RPMI7951 (cell line): ENCODE data around the gene SEPTIN8. TPM values are rescaled to one million over a fixed set of nuclear protein-coding genes. Genes with fewer than 3 reads are reported as not detected.

Experiments used
- DNase-seq: peaks from one replicate; pipeline ENCODE4 v3.0.0-alpha.2; 2012; ENCODE audit warnings: low read depth
- total RNA-seq: library from RNA; depleted of rRNA; stranded (reverse); fragments of >200 nt; shearing (Covaris generic); gene quantifications from 2 replicates; pipeline ENCODE4 v1.2.3, GENCODE V29; 2014

The SEPTIN8 gene
- total RNA-seq, 1 experiment from 2014 or later: 44.8 TPM

DNA sequence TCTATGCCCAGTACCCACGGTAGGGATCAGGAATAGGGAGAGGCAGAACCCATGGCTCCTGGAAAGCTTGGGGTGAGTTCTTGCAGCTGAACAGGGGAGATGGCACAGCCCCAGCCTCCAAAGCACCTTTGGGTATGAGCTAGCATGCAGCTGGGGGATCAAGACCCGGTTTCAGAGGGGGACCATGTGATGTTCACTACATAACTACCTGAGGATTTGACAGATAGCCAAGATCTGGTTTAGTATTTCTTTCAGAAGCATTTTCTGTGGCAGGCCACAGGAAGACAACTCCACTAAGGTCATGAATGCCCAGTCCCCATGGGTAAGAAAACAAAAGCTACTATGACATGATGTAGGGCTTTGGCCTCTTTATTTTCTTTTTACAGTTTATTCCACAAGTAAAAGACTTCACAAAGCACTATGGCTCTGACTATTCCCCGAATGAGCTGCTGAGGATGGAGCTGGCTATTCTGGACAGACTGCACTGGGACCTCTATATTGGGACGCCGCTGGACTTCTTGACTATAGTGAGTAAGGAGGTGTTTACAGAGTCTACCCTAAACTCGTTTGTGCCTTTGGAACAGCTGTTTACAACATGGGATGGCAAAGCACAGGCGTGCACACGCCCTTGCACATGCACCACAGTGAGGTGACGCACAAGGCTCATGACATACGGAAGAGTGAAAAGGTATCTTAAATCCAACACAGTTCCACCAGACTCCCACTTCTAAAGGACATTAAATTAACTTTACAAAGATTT, 26.4 kb downstream of the SEPTIN8 start:
- no peak for DNase-seq

DNA sequence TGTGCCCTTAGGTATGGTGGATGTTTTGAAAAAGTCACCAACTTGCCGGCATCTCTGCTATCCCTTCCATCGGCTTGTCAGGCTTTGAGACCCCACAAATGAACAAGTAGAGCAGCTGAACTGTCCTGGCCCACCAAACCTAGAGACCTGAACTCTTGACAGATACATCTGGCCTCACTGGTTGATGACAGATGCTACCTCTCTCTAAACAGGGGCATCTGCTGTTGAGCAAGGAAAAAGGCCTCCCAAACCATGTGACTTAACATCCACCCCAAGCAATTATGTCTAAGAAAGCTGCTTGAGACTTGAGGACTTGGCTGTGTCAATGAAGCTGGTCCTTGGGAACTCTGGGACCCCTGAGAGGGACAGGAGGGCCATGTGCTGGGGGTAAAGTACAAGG, 27.5 kb downstream of the SEPTIN8 start:
- no peak for DNase-seq

DNA sequence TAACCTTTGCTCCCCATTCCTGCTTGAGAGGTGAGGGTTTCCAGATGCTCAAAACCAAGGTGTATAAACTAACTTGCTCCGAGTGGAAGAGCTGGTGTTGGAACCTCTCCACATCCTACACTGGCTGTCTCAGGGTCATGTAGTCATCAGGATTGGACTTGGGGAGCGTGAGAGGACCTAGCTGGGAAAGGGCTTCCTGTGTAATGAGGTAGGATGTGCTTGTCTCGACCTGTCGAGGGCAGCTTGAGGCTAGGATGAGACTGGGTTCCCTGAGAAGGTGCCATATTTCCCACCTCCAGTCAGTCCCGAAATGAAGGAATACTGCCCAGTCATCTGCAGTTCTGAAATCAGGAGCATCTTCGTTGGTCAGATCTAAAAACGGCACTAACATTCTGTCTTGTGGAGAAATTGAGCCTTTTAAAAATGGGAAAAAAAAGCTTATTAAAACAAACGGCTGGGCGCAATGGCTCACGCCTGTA, 28.5 kb downstream of the SEPTIN8 start:
- no peak for DNase-seq

DNA sequence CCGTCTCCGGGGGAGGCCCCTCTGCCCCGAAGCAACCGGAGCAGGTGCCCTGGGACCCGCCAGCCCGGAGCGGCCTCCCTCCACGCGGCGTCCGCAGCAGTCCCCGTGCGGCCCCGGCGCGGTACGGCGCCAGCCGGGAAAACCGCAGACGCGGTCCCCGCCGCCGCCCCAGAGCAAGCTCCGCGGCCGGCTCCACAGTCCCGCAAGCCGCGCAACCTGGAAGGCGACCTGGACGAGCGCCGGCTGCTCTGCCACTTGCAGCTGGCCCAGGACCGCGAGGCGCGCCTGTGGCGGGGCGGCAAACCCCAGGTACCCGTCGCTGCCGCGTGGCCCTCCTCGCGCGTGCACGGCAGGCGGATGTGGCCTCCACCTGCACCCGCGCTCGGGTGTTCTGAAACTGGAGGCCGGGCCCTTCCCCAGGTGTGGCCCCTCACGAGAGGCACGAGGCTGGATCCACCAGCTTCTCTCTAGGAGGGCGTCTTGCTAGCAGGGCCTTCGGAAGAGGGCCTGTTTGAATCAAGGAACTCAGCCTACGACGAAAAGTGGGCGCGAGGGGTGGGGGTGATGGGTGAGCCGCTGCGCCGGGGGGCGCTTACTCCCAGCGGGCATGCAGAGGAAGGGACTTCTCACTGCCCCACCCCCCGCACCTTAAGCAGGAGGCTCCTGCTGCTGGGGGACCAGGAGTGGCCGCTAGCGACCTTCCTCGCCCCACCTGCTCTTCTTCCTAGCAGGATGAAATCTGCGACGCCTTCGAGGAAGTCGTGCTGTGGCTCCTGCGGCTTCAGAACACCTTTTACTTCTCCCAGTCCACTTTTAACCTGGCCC, 29.2 kb downstream of the SEPTIN8 start:
- no peak for DNase-seq

DNA sequence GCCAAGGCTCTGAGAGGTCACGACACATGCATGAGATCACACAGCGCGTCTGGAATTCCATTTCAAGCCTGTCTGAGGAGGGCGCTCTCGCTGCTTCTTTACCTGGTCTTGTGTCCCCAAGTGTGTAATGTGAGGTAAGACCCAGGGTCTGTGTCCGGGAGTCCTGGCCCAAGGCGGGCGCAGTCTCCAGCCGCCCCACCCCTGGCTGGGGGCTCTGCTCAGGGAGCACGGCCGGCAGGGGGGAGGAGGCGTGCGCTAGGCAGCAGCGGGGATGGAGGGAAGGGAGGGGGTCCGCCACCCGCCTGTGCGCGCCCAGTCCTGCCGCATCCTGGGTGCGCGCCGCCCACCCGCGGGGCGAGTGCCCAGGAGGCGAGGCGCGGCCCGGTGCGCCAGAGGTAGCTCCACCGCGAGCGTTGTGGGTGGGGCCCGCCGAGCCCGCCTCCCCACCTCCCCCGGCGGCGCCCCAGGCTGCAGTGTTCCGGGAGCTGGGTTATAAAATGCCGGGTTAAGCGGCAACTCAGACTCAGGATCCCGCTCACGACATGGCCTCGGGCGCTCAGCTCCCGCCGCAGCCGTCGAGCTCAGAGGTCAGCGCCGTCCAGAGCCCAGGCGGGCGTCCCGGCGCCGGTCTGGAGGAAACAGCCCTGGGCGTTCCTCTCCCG, 30.0 kb downstream of the SEPTIN8 start, which contains the start of gene CCNI2:
Gene CCNI2 (plus strand): TSS at position 473 of the 662 bp plus-strand sequence. CDS start 70 bp downstream, at position 543.
- peak; percentile 6 for DNase-seq

DNA sequence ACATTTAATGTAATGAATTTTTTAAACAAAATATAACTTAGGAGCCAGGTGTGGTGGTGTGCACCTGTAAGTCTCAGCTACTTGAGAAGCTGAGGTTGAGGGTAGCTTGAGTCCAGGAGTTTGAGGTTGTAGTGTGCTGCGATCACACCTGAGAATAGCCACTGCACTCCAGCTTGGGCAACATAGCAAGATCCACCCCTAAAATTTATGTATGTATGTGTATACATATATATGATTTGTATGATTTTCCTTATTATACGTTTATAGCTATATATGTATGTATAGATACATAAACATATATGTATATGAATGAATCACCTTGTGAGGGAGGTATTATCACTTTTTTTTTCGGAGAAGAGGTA, 30.5 kb downstream of the SEPTIN8 start:
- DNase-seq: no peak

DNA sequence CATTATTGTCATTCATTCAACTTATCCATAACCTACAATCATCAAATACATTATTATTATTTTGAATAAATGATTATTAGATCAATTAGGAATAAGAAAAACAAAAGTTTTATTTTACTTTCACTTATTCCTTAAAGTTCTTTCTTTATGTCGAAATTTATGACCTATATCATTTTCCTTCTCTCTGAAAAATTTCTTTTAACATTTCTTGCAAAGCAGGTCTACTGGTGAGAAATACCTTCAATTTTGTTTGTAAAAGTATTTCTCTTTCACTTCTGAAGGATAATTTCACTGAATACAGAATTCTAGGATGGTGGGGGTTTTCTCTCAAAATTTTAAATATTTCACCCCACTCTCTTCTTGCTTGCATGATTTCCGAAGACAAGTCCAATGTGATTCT, 32.4 kb downstream of the SEPTIN8 start:
- DNase-seq: no peak

DNA sequence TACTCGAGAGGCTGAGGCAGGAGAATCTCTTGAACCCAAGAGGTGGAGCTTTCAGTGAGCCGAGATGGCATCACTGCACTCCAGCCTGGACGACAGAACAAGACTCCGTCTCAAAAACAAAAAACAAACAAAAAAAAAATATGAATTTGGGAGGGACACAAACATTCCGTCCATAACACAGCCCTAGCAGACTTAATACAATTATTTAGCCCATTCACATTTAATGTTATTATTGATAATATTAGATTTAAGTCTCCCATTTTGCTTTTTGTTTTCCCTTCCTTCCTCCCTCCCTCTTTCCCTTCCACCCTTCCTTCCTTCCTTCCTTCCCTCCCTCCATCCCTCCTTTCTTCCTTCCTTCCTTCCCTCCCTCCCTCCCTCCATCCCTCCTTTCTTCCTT, 34.4 kb downstream of the SEPTIN8 start:
- DNase-seq: no peak

DNA sequence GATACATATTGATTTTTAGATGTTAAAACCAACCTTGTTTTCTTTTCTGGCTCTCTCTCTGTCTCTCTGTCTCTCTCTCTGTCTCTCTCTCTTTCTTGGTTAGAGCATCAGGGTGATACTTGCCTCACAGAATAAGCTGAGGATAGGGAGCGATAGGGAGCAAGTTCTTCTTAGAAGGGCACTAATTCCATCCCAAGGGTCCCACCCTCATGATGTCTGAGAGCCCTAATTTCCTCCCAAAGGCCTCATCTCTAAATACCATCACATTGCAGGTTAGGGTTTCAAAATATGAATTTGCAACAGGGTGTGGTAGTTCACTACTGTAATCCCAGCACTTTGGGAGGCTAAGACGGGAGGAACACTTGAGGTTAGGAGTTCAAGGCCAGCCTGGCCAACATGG, 34.9 kb downstream of the SEPTIN8 start:
- no peak for DNase-seq

DNA sequence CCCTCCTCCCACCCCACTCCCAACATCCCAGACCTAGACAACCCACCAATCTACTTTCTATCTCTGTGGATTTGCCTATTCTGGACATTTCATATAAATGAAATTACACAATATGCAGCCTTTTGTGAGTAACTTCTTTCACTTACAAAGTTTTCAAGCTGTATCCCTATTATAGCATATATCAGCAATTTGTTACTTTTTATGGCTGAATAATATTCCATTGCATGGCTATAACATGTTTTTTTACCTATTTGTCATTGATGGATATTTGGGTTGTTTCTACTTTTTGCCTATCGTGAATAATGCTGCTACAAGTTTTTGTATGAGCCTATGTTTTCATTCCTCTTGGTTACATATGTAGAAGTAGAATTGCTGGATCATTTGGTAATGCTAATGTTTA, 37.8 kb downstream of the SEPTIN8 start:
- DNase-seq: no peak

DNA sequence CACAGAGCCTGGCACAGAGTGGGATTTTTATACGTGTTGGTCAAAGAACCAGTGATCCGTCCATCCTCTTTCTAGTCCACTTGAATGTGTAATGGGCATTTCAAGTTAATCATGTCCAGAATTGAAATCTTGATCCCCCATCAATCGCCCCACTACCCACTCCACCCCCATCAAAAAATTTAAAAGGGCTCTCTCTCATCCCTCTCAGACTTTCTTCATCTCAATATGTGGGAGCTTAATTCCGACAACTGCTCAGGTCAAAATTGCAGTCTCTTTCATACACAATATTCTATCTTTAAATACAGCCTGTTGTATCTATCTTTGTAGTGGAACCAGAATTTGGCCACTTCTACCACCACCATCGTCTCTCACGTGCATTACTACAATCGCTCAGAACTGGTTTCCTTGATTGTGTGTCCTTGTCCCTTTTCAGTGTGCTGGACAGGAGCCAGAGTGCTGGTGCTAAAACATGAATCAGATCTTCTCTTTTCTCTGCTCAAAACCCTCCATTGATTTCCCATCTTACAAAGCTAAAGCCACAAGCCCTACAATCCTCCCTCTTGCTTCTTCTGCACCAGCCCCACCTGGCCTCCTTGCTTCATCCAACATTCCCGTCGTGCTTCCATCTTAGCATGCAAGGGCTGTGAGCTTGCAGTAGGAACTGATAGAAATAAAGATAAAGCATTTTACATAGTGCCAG, 38.9 kb downstream of the SEPTIN8 start:
- peak; percentile 10 for DNase-seq

DNA sequence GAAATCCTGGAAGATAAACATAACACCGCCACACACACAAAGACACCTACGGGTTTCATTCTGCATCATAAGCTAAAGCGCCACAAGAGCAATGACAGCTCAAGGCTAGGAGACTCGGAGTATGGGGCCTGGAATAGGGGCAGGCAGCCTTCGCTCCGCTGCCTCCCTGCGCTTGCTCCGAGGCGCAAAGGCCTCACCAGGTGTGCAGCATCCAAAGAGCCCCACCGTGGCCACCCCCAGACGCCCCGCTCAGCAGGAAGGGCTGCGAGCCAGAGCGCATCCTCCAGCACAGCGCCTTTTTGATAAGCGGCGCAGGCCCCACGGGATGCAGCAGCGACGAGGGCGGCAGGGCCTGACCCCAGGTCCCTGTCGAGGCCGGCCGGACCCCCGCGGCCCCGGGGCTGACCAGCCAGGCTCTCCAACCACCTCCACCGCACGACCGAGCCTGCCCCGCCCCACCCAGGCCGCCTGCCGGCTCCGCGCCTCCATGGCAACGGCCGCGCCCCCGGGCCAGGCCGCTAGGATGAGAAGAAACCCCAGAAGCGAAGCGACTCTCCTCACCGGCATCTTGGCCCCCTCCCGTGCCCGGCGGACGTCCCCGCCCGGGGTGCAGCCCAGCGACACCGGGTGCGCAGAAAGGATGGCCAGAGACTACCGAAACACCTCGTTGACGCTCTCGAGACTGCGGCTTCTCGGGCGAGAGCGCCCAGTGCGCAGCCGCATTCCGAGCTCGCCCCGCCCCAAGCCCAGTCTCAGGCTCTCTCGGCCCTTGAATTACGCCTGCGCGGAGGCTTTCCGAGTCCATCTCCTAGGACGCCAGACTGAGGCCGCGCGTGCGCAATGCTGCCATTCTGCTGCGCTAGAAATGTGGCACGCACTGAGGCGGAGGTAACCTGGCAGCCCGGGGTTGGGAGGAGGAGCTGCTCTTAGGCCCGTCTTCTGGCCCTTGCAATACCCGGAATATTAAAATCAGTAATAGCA, 39.9 kb downstream of the SEPTIN8 start, which contains the start of gene KIF3A:
Gene KIF3A (minus strand): TSS at position 694 of the 981 bp plus-strand sequence. CDS start 127 bp downstream, at position 567.
- DNase-seq: peak; percentile 93

DNA sequence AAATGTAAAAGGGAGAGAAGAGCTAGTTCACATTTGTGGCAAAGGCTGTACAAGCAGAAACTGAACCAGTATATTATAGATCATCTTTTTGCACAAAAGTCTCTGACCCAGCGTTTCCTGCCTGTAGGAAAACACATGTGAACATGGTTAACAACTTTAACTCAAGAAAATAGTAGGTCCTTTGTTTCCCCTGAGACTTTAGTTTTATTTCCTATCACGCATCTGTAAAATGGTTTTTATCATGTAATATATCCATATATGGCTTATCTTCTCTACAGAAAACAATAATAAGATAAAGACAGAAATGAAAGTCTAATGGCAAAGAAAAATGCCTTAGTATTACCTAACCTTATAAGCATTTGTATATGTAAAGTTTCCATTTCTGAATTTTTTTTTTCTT, 42.4 kb downstream of the SEPTIN8 start:
- DNase-seq: no peak

DNA sequence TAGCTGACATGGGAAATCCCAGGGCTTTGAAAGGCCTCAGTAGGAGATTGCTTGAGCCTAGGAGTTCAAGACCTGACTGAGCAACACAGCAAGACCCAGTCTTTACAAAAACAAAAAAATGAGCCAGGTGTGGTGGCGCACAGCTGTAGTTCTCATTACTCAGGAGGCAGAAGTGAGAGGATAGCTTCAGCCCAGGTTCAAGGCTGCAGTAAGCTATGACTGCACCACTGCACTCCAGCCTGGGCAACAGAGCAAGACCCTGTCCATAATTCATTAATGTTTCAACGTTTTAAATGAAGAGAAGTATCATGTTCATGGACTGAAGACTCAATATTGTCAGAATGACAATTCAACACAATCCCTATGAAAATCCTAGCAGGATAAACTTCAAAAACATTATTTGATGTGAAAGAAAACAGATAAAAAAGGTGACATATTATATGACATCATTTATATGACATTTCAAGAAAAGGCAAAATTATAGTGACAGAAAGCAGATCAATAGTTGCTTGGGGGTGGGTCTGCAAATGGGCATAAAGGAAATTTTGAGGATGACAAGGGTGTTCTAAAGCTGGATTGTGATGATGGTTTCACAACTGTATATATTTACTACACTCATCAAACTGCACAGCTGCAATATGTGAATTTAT, 43.4 kb downstream of the SEPTIN8 start:
- DNase-seq: no peak

DNA sequence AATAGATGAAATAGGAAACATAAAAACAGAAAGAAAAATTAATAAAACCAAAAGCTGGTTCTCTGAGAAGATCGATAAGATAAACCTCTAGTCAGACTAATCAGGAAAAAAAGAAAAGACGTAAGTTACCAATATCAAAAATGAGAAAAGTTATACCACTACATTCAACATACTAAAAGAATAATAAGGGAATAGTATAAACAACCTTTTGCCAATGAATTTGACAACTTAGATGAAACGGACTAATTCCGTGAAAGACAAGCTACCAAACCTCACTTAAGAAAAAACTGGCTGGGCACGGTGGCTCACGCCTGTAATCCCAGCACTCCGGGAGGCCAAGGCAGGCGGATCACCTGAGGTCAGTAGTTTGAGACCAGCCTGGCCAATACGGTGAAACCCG, 47.1 kb downstream of the SEPTIN8 start:
- DNase-seq: no peak

DNA sequence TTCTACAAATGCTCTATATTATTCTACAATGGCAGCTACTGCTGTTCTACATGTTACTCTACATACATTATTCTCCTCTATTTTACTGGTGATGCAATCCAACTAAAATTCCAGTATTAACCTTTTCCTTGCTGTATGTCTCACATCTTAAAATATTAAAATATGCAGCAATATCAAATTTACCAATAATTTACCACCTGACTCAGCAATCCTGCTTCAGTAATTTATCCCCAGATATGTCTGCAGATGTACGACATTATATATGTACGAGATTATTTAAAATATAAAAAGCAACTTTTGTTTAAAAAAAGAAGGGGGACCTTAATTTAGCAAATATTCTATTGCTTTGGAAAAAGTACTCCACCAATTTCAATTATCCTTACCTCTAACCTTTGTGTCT, 51.3 kb downstream of the SEPTIN8 start:
- DNase-seq: no peak

DNA sequence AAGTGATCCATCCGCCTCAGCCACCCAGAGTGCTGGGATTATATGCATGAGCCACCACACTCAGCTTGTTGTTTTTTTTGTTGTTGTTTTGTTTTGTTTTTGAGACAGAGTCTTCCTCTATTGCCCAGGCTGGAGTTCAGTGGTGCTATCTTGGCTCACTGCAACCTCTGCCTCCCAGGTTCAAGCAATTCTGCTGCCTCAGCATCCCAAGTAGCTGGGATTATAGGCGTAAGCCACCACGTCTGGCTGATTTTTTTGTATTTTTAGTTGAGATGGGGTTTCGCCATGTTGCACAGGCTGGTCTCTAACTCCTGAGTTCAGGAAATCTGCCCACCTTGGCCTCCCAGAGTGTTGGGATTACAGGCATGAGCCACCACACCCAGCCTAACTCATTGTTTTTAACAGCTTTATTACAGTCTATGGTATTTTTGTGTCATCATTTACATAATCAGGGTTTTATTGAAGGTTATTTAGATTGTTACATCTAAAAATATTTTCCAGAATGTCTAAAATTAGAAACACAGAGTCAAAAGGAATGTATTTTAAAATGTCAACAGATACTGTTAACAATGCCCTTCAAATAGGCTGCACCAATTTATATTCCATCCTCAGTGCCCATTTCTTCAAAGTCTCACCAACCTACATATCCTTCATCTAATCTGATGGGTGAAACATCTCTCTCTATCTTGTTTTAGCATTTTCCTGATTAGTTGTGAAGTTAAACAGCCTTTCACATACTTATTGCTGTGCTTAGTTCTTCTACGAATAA, 58.3 kb downstream of the SEPTIN8 start:
- DNase-seq: no peak

DNA sequence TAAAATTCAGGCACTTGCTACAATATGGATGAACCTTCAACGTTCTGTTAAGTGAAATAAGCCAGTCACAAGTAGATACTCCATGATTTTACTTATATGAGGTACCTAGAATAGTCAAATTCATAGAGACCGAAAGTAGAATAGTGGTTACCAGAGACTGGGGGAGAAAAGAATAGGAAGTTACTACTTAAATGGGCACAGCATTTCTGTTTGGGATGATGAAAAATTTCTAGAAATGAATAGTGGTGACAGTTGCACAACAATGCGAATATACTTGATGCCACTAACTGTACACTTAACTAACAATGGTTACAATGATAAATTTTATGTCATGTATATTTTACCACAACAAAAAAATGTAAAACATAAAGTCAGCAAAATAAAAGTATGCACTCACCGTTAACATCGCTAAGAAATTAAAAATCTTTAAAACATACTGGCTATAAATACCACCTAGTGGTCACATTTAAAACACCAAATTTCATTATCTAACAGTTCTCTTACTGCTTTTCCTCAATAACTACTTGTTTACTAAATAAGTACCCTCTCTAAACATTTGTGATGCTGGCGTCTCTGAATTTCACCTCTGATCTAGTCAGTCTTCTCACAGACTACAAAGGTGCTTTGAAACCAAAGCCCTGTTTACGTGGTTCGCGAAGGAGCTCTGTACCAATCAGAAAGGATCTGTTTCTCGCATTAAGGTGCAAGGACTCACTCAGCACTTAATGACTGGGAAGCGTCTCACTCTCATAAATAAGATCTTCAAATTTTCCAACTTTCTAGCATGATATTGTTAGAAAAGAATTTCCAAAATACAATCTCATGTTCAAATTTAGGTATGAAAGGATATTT, 62.4 kb downstream of the SEPTIN8 start:
- DNase-seq: peak; percentile 4
